KMS-11 (cell line): ENCODE data around the gene MRPS10.

Experiments
- H2AFZ ChIP-seq: fragments of 200-600 bp; sonication (generic); 2 replicates; pipeline ENCODE4 v1.6.1; 2016; ENCODE audit warnings: antibody characterized with exemption, mixed run types, low read depth
- H3K27ac ChIP-seq: fragments of 200-600 bp; sonication (generic); 2 replicates; pipeline ENCODE4 v1.6.1; 2016; ENCODE audit warnings: mild to moderate bottlenecking, mixed run types
- H3K27me3 ChIP-seq: fragments of 200-600 bp; sonication (generic); 2 replicates; pipeline ENCODE4 v1.6.1; 2017; ENCODE audit warnings: mild to moderate bottlenecking, low read depth, mixed run types, moderate library complexity; ENCODE audit not compliant: insufficient read depth
- H3K36me3 ChIP-seq: fragments of 200-600 bp; sonication (generic); 2 replicates; pipeline ENCODE4 v1.6.1; 2017; ENCODE audit warnings: mild to moderate bottlenecking, mixed run types; ENCODE audit not compliant: insufficient read depth
- H3K4me1 ChIP-seq: fragments of 200-600 bp; sonication (generic); 2 replicates; pipeline ENCODE4 v1.6.1; 2016; ENCODE audit warnings: mild to moderate bottlenecking, low read depth, mixed run types; ENCODE audit not compliant: poor library complexity, severe bottlenecking
- H3K4me2 ChIP-seq: fragments of 200-600 bp; sonication (generic); 2 replicates; pipeline ENCODE4 v1.7.0; 2016; ENCODE audit warnings: mild to moderate bottlenecking, mixed run types
- H3K4me3 ChIP-seq: fragments of 200-600 bp; sonication (generic); IDR thresholded peaks from 2 replicates; pipeline ENCODE4 v1.6.1; 2017; ENCODE audit warnings: low read depth, low read length, mixed read lengths; ENCODE audit not compliant: insufficient read depth
- H3K79me2 ChIP-seq: fragments of 200-600 bp; sonication (generic); 2 replicates; pipeline ENCODE4 v1.6.1; 2016; ENCODE audit warnings: low read depth, mixed run types; ENCODE audit not compliant: insufficient read depth
- H3K9ac ChIP-seq: fragments of 200-600 bp; sonication (generic); 2 replicates; pipeline ENCODE4 v1.6.1; 2016; ENCODE audit warnings: mild to moderate bottlenecking, mixed run types
- H4K20me1 ChIP-seq: fragments of 200-600 bp; sonication (generic); 2 replicates; pipeline ENCODE4 v1.6.1; 2016; ENCODE audit warnings: mild to moderate bottlenecking, mixed run types; ENCODE audit not compliant: insufficient read depth
- CTCF ChIP-seq: fragments of 200-600 bp; sonication (generic); conservative IDR thresholded peaks from 2 replicates; pipeline ENCODE4 v1.6.1; 2017; ENCODE audit warnings: low read depth, mild to moderate bottlenecking, antibody characterized with exemption, low read length, moderate library complexity, mixed read lengths

The MRPS10 gene

GRCh38 chr6:42177514-42178364 lies 39.9 kb downstream of the MRPS10 start:
- no peak overlapping the region for H3K9ac ChIP-seq
- no peaks in the 10 kb centered on the region for H3K4me1 ChIP-seq
- H2AFZ ChIP-seq = no peak overlapping the region

GRCh38 chr6:42176981-42177380 lies 40.7 kb downstream of the MRPS10 start:
- H3K4me1 ChIP-seq = no peaks in the 10 kb centered on the region
- H3K27ac ChIP-seq = no peak overlapping the region
- H4K20me1 ChIP-seq = no peaks in the 10 kb centered on the region
- no peaks in the 10 kb centered on the region for H3K27me3 ChIP-seq
- H3K36me3 ChIP-seq = no peaks in the 10 kb centered on the region
- no peak for TF ChIP-seq CTCF
- no peak overlapping the region for H3K4me2 ChIP-seq
- H3K4me3 ChIP-seq = no peak overlapping the region
- H3K9ac ChIP-seq = no peak overlapping the region
- H3K79me2 ChIP-seq = no peaks in the 10 kb centered on the region
- no peak overlapping the region for H2AFZ ChIP-seq

More at GRCh38 chr6:42177514-42178364, 39.9 kb downstream of the MRPS10 start:
- Histone ChIP-seq H3K4me3 (no peak overlapping the region), H3K27ac (no peak overlapping the region), H3K36me3 (no peaks in the 10 kb centered on the region), H4K20me1 (no peaks in the 10 kb centered on the region), H3K79me2 (no peaks in the 10 kb centered on the region), H3K4me2 (no peak overlapping the region), H3K27me3 (no peaks in the 10 kb centered on the region)
- no peak for TF ChIP-seq CTCF

- Histone ChIP-seq H3K4me2 (no peak overlapping the region), H3K27ac (no peak overlapping the region), H4K20me1 (no peaks in the 10 kb centered on the region), H3K79me2 (no peaks in the 10 kb centered on the region), H3K4me1 (no peaks in the 10 kb centered on the region), H3K36me3 (no peaks in the 10 kb centered on the region), H3K4me3 (no peak overlapping the region), H3K27me3 (no peaks in the 10 kb centered on the region), H2AFZ (no peak overlapping the region), H3K9ac (no peak overlapping the region)
- TF ChIP-seq CTCF = 0 out of 2 replicates have a peak, but pooled peaks have one; percentile 14
Observed at GRCh38 chr6:42175860-42176259, 41.8 kb downstream of the MRPS10 start.

GRCh38 chr6:42173101-42173500 lies 44.6 kb downstream of the MRPS10 start, which contains the start of gene GUCA1A:
GUCA1A (plus strand) TSS chr6:42173364; CDS start chr6:42173614, 250 bp downstream.
- H4K20me1 ChIP-seq = no peaks in the 10 kb centered on the region
- H3K9ac ChIP-seq = no peak within 1 kb of the TSS
- H3K27me3 ChIP-seq = no peaks in the 10 kb centered on the region
- H3K36me3 ChIP-seq = no peaks in the 10 kb centered on the region
- no peak within 1 kb of the TSS for H3K4me2 ChIP-seq
- no peaks in the 10 kb centered on the region for H3K79me2 ChIP-seq
- no peak for TF ChIP-seq CTCF
- no peak within 1 kb of the TSS for H2AFZ ChIP-seq
- H3K4me3 ChIP-seq = no peak within 1 kb of the TSS
- H3K27ac ChIP-seq = no peak within 1 kb of the TSS
- no peaks in the 10 kb centered on the region for H3K4me1 ChIP-seq
